Measurements from ENCODE around the gene DLD.
"Not testable (repeated sequence)": the region's sequence is repeated elsewhere in the genome, so short reads cannot be mapped to it uniquely, and the experiment has no call there.

The DLD gene

GRCh38 chr7:107890962-107891635, at the start of gene DLD:
DLD (plus strand) TSS chr7:107891183; CDS start chr7:107891251, 68 bp downstream.
- peak; percentile 83 to 89 for DNase-seq

- no peak for DNase-seq
Measured at GRCh38 chr7:107842213-107842612, 48.8 kb upstream of the DLD start.

- no peak for DNase-seq
Measured at GRCh38 chr7:107843184-107843583, 47.8 kb upstream of the DLD start.

GRCh38 chr7:107846324-107846723, 44.7 kb upstream of the DLD start:
- no peak for DNase-seq

- DNase-seq, result no peak
Measured at GRCh38 chr7:107847168-107847835, 43.7 kb upstream of the DLD start.

GRCh38 chr7:107847836-107848175, 43.2 kb upstream of the DLD start:
- DNase-seq, result not testable (repeated sequence)

GRCh38 chr7:107848211-107848610, 42.8 kb upstream of the DLD start:
- not testable (repeated sequence) for DNase-seq

- no peak for DNase-seq
Measured at GRCh38 chr7:107850216-107850615, 40.8 kb upstream of the DLD start.

GRCh38 chr7:107850643-107851042, 40.3 kb upstream of the DLD start:
- no peak for DNase-seq

- no peak for DNase-seq
Measured at GRCh38 chr7:107854454-107854853, 36.5 kb upstream of the DLD start.

GRCh38 chr7:107854989-107855388, 36.0 kb upstream of the DLD start:
- DNase-seq, result no peak

- DNase-seq, result no peak
Measured at GRCh38 chr7:107856806-107857540, 34.0 kb upstream of the DLD start.

- DNase-seq, result no peak
Measured at GRCh38 chr7:107857541-107857912, 33.5 kb upstream of the DLD start.

GRCh38 chr7:107858280-107858679, 32.7 kb upstream of the DLD start:
- DNase-seq, result no peak

GRCh38 chr7:107860279-107860961, 30.6 kb upstream of the DLD start:
- no peak for DNase-seq

- no peak for DNase-seq
Measured at GRCh38 chr7:107860981-107861652, 29.9 kb upstream of the DLD start.

GRCh38 chr7:107865956-107866775, 24.8 kb upstream of the DLD start:
- no peak for DNase-seq

GRCh38 chr7:107867858-107868466, 23.0 kb upstream of the DLD start:
- peak in 1 of 2 experiments; percentile 24 for DNase-seq

- no peak for DNase-seq
Measured at GRCh38 chr7:107870427-107871000, 20.5 kb upstream of the DLD start.

- DNase-seq, result no peak
Measured at GRCh38 chr7:107874111-107874510, 16.9 kb upstream of the DLD start.

Measured in NCI-H1930 (cell line).